ENCODE measurements around the gene FAM151A.

FAM151A gene

DNA sequence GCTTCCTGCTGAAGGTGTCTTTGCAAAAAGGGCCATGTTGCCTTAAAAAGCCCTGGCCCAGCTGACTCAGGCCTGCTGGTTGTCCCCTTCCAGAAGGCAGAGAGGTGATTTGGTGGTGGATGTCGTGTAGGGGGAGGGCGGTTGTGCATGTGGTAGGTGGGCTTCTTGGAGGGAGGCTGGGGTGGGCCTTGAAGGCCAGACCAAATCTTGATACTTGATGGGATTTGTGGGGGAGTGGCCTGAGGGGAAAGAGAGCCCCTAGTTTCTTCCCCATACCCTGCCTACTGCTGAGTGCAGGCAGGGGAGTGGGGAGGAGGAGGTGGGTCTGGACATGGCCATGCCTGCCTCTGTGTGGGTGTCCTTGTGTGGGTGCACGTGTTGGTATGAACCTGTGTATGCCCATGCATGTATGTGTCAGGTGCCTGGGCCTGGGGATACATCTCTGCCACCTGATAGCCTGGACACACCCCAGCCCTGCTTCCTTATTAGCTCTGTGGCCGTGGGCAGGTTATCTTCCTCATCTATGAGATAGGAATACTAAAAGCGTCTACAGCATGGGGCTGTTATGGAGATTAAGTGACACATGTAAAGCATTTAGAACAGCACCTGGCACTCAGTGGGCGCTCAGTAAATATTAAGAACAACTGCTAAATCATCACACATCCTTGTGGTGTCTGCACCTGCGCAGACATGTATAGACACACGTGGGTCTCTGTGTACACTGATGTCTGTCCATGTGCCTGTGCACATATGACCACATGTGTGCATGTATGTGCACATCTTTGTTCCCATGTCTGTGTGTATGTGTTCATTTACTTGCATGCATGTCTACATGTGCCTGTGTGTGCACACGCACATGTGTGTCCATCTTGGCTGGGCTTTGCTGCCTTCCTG lies 17.0 kb downstream of the FAM151A start:
- TF ChIP-seq, protein P1, sequence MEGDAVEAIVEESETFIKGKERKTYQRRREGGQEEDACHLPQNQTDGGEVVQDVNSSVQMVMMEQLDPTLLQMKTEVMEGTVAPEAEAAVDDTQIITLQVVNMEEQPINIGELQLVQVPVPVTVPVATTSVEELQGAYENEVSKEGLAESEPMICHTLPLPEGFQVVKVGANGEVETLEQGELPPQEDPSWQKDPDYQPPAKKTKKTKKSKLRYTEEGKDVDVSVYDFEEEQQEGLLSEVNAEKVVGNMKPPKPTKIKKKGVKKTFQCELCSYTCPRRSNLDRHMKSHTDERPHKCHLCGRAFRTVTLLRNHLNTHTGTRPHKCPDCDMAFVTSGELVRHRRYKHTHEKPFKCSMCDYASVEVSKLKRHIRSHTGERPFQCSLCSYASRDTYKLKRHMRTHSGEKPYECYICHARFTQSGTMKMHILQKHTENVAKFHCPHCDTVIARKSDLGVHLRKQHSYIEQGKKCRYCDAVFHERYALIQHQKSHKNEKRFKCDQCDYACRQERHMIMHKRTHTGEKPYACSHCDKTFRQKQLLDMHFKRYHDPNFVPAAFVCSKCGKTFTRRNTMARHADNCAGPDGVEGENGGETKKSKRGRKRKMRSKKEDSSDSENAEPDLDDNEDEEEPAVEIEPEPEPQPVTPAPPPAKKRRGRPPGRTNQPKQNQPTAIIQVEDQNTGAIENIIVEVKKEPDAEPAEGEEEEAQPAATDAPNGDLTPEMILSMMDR (IDR thresholded peaks at IDR 0.05; ENCODE audit: low read depth, low read length) = no peak
- no peak for DNase-seq (ENCODE audit: extremely low read depth, low read depth)

- no peak for DNase-seq (ENCODE audit: extremely low read depth, low read depth)
- TF ChIP-seq, protein P1 (IDR thresholded peaks at IDR 0.05; ENCODE audit: low read depth, low read length) = no peak
Observed at GRCh38 chr1:54604572-54605370, 18.6 kb downstream of the FAM151A start.

DNA sequence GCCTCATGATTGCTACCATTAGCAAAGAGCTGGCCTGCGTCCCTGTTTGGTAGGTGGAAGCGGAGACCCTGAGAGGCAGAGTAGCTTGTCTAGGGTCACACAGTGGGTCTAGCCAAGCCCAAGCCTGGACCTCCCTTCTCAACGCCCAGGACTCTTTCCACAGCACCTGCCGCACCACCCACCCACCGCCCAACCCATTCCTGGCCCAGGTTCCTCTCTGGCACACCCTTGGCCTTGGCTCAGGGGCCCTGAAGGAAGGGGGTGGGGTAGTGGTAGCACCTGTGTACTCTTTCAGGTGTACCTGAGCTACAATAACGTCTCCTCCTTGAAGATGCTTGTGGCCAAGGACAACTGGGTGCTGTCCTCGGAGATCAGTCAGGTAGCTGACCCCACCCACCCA lies 19.3 kb downstream of the FAM151A start:
- DNase-seq (ENCODE audit: extremely low read depth, low read depth) = no peak
- TF ChIP-seq, protein P1 (IDR thresholded peaks at IDR 0.05; ENCODE audit: low read depth, low read length) = no peak

GRCh38 chr1:54603241-54603640 lies 20.1 kb downstream of the FAM151A start:
- TF ChIP-seq, protein P1 (IDR thresholded peaks at IDR 0.05; ENCODE audit: low read depth, low read length) = no peak
- DNase-seq (ENCODE audit: extremely low read depth, low read depth) = no peak

DNA sequence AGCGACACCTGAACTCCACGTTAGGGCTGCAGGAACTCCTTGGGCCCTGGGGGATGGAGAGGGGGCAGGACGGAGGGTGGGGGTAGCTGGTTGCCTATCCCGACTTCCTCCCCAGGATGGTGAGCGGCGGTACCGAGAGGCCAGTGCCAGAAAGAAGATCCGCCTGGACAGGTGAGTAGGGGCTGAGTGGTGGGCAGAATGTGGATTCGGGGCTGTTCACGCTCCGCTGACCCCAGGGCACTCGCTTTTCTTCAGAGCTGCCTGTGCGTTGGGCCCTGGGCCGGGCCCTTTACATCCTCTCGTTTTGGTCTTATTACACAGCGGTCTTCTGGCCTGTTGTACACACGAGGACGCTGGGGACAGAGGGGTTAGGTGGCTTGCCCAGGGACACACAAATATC lies 20.8 kb downstream of the FAM151A start:
- DNase-seq (ENCODE audit: extremely low read depth, low read depth) = no peak
- TF ChIP-seq, protein P1 (IDR thresholded peaks at IDR 0.05; ENCODE audit: low read depth, low read length) = no peak

DNA sequence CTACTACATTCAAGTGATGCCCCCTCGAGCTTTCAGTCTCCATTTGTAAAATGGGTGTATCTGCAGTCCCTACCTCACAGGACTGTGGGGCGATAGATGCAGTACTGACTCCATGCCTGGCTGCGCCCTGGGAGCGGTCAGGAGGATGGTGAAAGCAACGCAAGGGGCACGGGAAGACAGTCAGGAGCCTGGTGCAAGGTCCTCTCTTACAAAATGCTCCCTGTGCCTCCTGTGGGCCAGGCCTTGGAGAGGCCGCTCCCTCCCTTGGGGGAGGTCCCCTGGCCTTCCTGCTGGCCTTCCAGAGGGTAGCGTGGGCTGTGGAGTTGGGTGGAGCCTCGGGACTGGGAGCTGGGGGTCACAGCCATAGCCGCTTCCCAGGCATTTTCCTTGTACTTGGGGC lies 21.6 kb downstream of the FAM151A start:
- DNase-seq (ENCODE audit: extremely low read depth, low read depth) = no peak
- TF ChIP-seq, protein P1 (IDR thresholded peaks at IDR 0.05; ENCODE audit: low read depth, low read length) = no peak
